Forelimb muscle (tissue), 1 donor: ENCODE results near the gene SELENOO. TPM values are rescaled to one million over a fixed set of nuclear protein-coding genes. Genes with fewer than 3 reads are reported as not detected.
"Not testable (repeated sequence)": the region's sequence is repeated elsewhere in the genome, so short reads cannot be mapped to it uniquely, and the experiment has no call there.

Experiments used
- DNase-seq: peaks from one replicate; pipeline ENCODE4 v3.0.0-alpha.2; 2013; ENCODE audit warnings: low read depth
- polyA plus RNA-seq: library from polyadenylated mRNA; unstranded; fragments of 120-200 nt; gene quantifications from one replicate; pipeline ENCODE4 v1.2.1, GENCODE V29; 2013; ENCODE audit not compliant: insufficient read length

Gene SELENOO
- 15.7 TPM for polyA plus RNA-seq

GRCh38 chr22:50200461-50201190 is at the start of gene SELENOO:
Gene SELENOO (plus strand): TSS chr22:50201011. CDS start chr22:50201037, 26 bp downstream.
- DNase-seq, result no peak

- no peak for DNase-seq
Measured at GRCh38 chr22:50151571-50152537, 49.0 kb upstream of the SELENOO start.

- DNase-seq, result no peak
Measured at GRCh38 chr22:50153056-50153755, 47.6 kb upstream of the SELENOO start.

GRCh38 chr22:50153756-50154140 is 47.1 kb upstream of the SELENOO start:
- no peak for DNase-seq

GRCh38 chr22:50157709-50158375 is 43.0 kb upstream of the SELENOO start:
- DNase-seq, result no peak

- no peak for DNase-seq
Measured at GRCh38 chr22:50160947-50161346, 39.9 kb upstream of the SELENOO start.

GRCh38 chr22:50161508-50162390 is 39.1 kb upstream of the SELENOO start:
- no peak for DNase-seq

GRCh38 chr22:50162391-50162956 is 38.3 kb upstream of the SELENOO start:
- DNase-seq, result no peak

GRCh38 chr22:50165436-50166123 is 35.2 kb upstream of the SELENOO start:
- DNase-seq, result no peak

- DNase-seq, result no peak
Measured at GRCh38 chr22:50167689-50168489, 32.9 kb upstream of the SELENOO start.

GRCh38 chr22:50168490-50169180 is 32.2 kb upstream of the SELENOO start:
- DNase-seq, result not testable (repeated sequence)

GRCh38 chr22:50169181-50169759 is 31.5 kb upstream of the SELENOO start:
- DNase-seq, result no peak

GRCh38 chr22:50169774-50170341 is 31.0 kb upstream of the SELENOO start:
- no peak for DNase-seq

- DNase-seq, result no peak
Measured at GRCh38 chr22:50170453-50171318, 30.1 kb upstream of the SELENOO start, which contains the start of gene PANX2. Gene PANX2 (plus strand): TSS chr22:50170731. CDS start chr22:50170731, 0 bp downstream.

GRCh38 chr22:50171319-50171964 is 29.4 kb upstream of the SELENOO start:
- DNase-seq, result no peak
